ENCODE measurements around the gene RABGGTB.

The RABGGTB gene

DNA sequence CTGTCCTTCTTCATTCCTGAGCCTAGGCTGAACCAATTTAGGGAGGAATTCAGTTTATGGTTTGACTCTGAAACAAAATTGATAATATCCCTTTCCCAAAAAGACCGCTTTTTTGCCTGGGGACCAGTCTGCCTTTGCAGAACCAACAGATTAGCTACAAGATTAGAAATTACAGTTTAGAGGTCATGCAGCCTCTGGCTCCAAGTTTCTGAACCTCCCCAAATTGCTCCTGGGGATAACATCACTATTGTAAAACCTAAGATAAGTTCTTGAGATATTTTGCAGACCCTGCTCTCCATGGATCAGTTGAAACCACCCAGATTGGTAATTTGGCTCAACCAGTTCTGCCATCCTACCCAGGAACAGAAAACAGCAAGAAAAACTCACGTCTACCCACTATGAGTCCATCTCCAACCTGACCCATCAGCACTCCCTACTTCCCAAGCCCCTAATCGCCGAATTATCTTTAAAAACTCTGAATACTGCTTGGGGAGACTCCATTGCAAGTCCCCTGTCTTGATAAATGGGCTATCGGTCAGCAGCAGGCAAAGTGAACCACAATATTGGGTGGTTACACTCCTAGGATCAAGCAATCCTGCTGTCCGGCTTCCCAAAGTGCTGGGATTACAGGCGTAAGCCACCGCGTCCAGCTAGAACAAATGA lies 605 bp upstream of the RABGGTB start:
- TF ChIP-seq EGR1 (IDR thresholded peaks at IDR 0.05) (no peak), TAF1 (IDR thresholded peaks at IDR 0.05; ENCODE audit: low read depth) (no peak), CEBPB (IDR thresholded peaks at IDR 0.05) (no peak), FOXM1 (IDR thresholded peaks at IDR 0.05; ENCODE audit: borderline replicate concordance, low read depth) (no peak), NFIC (IDR thresholded peaks at IDR 0.05) (no peak), TEAD4 (IDR thresholded peaks at IDR 0.05) (no peak), EP300 (IDR thresholded peaks at IDR 0.05; ENCODE audit: borderline replicate concordance) (no peak), RAD21 (IDR thresholded peaks at IDR 0.05; ENCODE audit: low read depth) (no peak), ZBTB7A (IDR thresholded peaks at IDR 0.05; ENCODE audit: low read depth) (no peak), CREB1 (IDR thresholded peaks at IDR 0.05; ENCODE audit: low read depth) (no peak), TCF12 (IDR thresholded peaks at IDR 0.05; ENCODE audit: low read depth) (no peak), YY1 (IDR thresholded peaks at IDR 0.05; ENCODE audit: low read depth) (no peak)
- TF ChIP-seq, protein P1, sequence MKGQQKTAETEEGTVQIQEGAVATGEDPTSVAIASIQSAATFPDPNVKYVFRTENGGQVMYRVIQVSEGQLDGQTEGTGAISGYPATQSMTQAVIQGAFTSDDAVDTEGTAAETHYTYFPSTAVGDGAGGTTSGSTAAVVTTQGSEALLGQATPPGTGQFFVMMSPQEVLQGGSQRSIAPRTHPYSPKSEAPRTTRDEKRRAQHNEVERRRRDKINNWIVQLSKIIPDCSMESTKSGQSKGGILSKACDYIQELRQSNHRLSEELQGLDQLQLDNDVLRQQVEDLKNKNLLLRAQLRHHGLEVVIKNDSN (IDR thresholded peaks at IDR 0.05): no peak
- TF ChIP-seq, protein P2, sequence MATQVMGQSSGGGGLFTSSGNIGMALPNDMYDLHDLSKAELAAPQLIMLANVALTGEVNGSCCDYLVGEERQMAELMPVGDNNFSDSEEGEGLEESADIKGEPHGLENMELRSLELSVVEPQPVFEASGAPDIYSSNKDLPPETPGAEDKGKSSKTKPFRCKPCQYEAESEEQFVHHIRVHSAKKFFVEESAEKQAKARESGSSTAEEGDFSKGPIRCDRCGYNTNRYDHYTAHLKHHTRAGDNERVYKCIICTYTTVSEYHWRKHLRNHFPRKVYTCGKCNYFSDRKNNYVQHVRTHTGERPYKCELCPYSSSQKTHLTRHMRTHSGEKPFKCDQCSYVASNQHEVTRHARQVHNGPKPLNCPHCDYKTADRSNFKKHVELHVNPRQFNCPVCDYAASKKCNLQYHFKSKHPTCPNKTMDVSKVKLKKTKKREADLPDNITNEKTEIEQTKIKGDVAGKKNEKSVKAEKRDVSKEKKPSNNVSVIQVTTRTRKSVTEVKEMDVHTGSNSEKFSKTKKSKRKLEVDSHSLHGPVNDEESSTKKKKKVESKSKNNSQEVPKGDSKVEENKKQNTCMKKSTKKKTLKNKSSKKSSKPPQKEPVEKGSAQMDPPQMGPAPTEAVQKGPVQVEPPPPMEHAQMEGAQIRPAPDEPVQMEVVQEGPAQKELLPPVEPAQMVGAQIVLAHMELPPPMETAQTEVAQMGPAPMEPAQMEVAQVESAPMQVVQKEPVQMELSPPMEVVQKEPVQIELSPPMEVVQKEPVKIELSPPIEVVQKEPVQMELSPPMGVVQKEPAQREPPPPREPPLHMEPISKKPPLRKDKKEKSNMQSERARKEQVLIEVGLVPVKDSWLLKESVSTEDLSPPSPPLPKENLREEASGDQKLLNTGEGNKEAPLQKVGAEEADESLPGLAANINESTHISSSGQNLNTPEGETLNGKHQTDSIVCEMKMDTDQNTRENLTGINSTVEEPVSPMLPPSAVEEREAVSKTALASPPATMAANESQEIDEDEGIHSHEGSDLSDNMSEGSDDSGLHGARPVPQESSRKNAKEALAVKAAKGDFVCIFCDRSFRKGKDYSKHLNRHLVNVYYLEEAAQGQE (IDR thresholded peaks at IDR 0.05; ENCODE audit: low read depth): no peak
- TF ChIP-seq, protein P3, sequence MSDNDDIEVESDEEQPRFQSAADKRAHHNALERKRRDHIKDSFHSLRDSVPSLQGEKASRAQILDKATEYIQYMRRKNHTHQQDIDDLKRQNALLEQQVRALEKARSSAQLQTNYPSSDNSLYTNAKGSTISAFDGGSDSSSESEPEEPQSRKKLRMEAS (IDR thresholded peaks at IDR 0.05): no peak

DNA sequence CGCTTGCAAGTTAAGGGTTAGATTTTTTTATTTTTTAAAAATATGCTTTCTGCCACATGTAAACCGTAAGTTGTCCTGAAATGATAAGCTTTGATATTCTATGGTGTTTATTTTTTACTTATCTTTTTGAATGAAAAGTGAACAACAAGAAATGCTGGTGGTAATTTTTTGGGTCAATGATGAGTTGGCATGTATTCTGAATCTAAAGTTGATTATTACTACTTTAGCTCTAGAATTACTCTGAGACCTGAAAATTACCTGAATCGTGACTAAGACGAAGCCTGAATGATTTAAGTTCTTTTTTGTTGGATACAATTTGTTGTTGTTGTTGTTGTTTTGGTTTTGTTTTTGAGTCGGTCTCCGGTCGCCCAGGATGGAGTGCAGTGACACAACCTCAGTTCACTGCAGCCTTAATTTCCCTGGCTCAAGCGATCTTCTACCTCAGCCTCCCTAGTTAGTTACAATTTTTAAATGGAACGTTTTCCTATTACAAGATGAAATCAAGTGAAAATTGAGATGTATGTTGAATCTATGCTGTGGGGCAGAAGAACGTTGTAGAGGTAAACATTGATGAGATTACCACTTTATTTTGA lies 941 bp downstream of the RABGGTB start:
- TF ChIP-seq EP300 (IDR thresholded peaks at IDR 0.05; ENCODE audit: borderline replicate concordance) (no peak), ZBTB7A (IDR thresholded peaks at IDR 0.05; ENCODE audit: low read depth) (no peak), EGR1 (IDR thresholded peaks at IDR 0.05) (no peak), CREB1 (IDR thresholded peaks at IDR 0.05; ENCODE audit: low read depth) (no peak), FOXM1 (IDR thresholded peaks at IDR 0.05; ENCODE audit: borderline replicate concordance, low read depth) (no peak), CEBPB (IDR thresholded peaks at IDR 0.05) (no peak), YY1 (IDR thresholded peaks at IDR 0.05; ENCODE audit: low read depth) (no peak), RAD21 (IDR thresholded peaks at IDR 0.05; ENCODE audit: low read depth) (no peak), TEAD4 (IDR thresholded peaks at IDR 0.05) (no peak), NFIC (IDR thresholded peaks at IDR 0.05) (no peak)
- TF ChIP-seq, protein P3 (IDR thresholded peaks at IDR 0.05): no peak
- TF ChIP-seq, protein P1 (IDR thresholded peaks at IDR 0.05): no peak

DNA sequence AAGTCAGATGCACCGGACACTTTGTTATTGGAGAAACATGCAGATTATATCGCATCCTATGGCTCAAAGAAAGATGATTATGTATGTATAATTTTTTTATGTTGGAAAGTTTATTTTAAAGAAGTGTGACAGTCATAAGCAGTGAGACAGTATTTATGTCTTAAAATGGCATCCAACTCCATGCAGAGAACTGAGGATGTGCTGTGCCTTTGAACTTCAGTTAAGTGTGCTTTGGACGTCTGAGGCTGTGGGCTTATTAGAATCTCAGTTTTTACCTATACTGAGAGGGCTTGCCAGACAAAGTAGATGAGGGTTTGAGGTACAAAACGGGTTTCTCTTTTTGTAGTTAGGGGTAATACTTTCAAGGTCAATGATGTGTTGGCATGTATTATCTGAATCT lies 1.5 kb downstream of the RABGGTB start:
- no peak for TF ChIP-seq TEAD4 (IDR thresholded peaks at IDR 0.05)
- TF ChIP-seq, protein P1 (IDR thresholded peaks at IDR 0.05): no peak
- no peak for TF ChIP-seq FOXM1 (IDR thresholded peaks at IDR 0.05; ENCODE audit: borderline replicate concordance, low read depth)
- TF ChIP-seq TCF12 (IDR thresholded peaks at IDR 0.05; ENCODE audit: low read depth): no peak
- TF ChIP-seq RAD21 (IDR thresholded peaks at IDR 0.05; ENCODE audit: low read depth): no peak
- TF ChIP-seq EGR1 (IDR thresholded peaks at IDR 0.05): no peak
- no peak for TF ChIP-seq TAF1 (IDR thresholded peaks at IDR 0.05; ENCODE audit: low read depth)
- TF ChIP-seq, protein P3 (IDR thresholded peaks at IDR 0.05): no peak
- no peak for TF ChIP-seq CEBPB (IDR thresholded peaks at IDR 0.05)
- no peak for TF ChIP-seq EP300 (IDR thresholded peaks at IDR 0.05; ENCODE audit: borderline replicate concordance)
- TF ChIP-seq, protein P2 (IDR thresholded peaks at IDR 0.05; ENCODE audit: low read depth): no peak
- TF ChIP-seq CREB1 (IDR thresholded peaks at IDR 0.05; ENCODE audit: low read depth): no peak

DNA sequence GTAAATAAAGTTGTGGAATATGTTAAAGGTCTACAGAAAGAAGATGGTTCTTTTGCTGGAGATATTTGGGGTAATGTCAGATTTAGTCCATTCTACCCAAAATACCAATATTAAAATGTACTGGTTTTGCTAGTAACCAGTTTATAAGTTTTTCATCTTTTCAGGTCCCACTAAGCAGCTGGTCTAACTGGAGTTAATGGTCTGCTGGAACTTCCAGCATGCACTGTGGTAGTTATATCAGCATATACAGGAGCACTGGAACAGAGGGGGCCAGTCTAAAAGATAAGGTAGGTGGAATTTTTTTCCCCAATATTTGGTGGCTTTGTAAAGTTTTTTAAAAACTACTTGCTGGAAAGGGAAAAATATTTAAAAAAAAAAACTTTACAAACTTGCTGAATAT lies 3.9 kb downstream of the RABGGTB start:
- no peak for TF ChIP-seq TAF1 (IDR thresholded peaks at IDR 0.05; ENCODE audit: low read depth)
- TF ChIP-seq, protein P1 (IDR thresholded peaks at IDR 0.05): no peak

Data from Ishikawa (cell line).